Panc1 (cell line): Measurements from ENCODE around the gene LGALS4. TPM values are rescaled to one million over a fixed set of nuclear protein-coding genes. Genes with fewer than 3 reads are reported as not detected.

Experiments used
- ATAC-seq: fragments of 200-7000 bp; cut with Tn5 transposase; 2 replicates; pipeline ENCODE4 v1.9.1; 2020; ENCODE audit warnings: mild to moderate bottlenecking, moderate library complexity
- BruUV-seq: library from RNA; stranded (reverse); fragments of 400-500 nt; replicated peaks from 2 replicates; lab custom pipeline; 2021; lab: Mats Ljungman, UMichigan
- CTCF ChIA-PET: fragments of 300-600 bp; sonication (Branson Sonifier 250); formaldehyde crosslinking; loops from one replicate; lab custom pipeline; 2022; ENCODE audit warnings: antibody characterized with exemption; lab: Charles Lee
- POLR2A ChIA-PET: fragments of 300-600 bp; sonication (Branson Sonifier 250); formaldehyde crosslinking; loops from one replicate; lab custom pipeline; 2022; ENCODE audit warnings: antibody characterized with exemption; lab: Charles Lee
- DNase-seq: peaks from one replicate; pipeline ENCODE4 v3.0.0-alpha.2; 2010; ENCODE audit warnings: low read depth, low spot score
- H3K27ac ChIP-seq: 2 replicates; pipeline ENCODE4 v1.5.1; 2011; ENCODE audit warnings: mild to moderate bottlenecking, low read length, inconsistent platforms
- H3K27me3 ChIP-seq: fragments of 200-500 bp; sonication (Bioruptor generic); 2 replicates; pipeline ENCODE4 v1.6.0; 2014; ENCODE audit warnings: low read length, inconsistent platforms; ENCODE audit not compliant: control insufficient read depth, insufficient read depth
- H3K36me3 ChIP-seq: fragments of 200-500 bp; sonication (Bioruptor generic); 2 replicates; pipeline ENCODE4 v1.5.1; 2014; ENCODE audit warnings: inconsistent platforms, mild to moderate bottlenecking, low read length, moderate library complexity; ENCODE audit not compliant: control insufficient read depth, insufficient read depth
- H3K4me1 ChIP-seq: 2 replicates; pipeline ENCODE4 v1.5.1; 2011; ENCODE audit warnings: inconsistent platforms, mild to moderate bottlenecking, low read length, moderate library complexity; ENCODE audit not compliant: control insufficient read depth, insufficient read depth
- H3K4me3 ChIP-seq, 2 experiments: 2 replicates each; pipeline ENCODE4 v1.5.1; 2011 to 2012; ENCODE audit warnings: low read depth in 2 of 2, low read length in 2 of 2, mild to moderate bottlenecking in 2 of 2, inconsistent platforms in 1 of 2, moderate library complexity in 1 of 2
- H3K9me3 ChIP-seq: fragments of 200-500 bp; sonication (Bioruptor generic); 2 replicates; pipeline ENCODE4 v1.5.1; 2014; ENCODE audit warnings: low read depth, mild to moderate bottlenecking, inconsistent platforms, low read length, moderate library complexity; ENCODE audit not compliant: control insufficient read depth, insufficient read depth
- POLR2AphosphoS5 ChIP-seq: IDR thresholded peaks from 2 replicates; pipeline ENCODE4 v1.6.1; 2012; ENCODE audit warnings: mild to moderate bottlenecking, low read depth, low read length, moderate library complexity
- REST ChIP-seq, 2 experiments: IDR thresholded peaks; 2 replicates each; pipeline ENCODE4 v1.6.1; 2011 to 2012; ENCODE audit warnings: low read depth in 2 of 2, control low read depth in 1 of 2, low read length in 1 of 2, mild to moderate bottlenecking in 1 of 2, moderate library complexity in 1 of 2; ENCODE audit not compliant: insufficient read depth in 1 of 2
- SIN3A ChIP-seq: IDR thresholded peaks from 2 replicates; pipeline ENCODE4 v1.6.1; 2012; ENCODE audit warnings: low read depth, mild to moderate bottlenecking, low read length, moderate library complexity, borderline replicate concordance; ENCODE audit not compliant: insufficient read depth
- TCF7L2 ChIP-seq: IDR thresholded peaks from 2 replicates; pipeline ENCODE4 v1.6.1; 2011; ENCODE audit warnings: mild to moderate bottlenecking, low read depth, low read length, inconsistent platforms
- in situ Hi-C: cut with HindIII; loops from 2 replicates; pipeline ENCODE4 v1.10.0; 2016; ENCODE audit warnings: low sequenced_read_pairs, low pct_unique_long_range_greater_than_20kb
- intact Hi-C: fragments of 100-400 bp; cut with micrococcal nuclease; formaldehyde crosslinking; loops from one replicate; pipeline ENCODE4 v1.10.0; 2022; ENCODE audit not compliant: unreplicated experiment
- total RNA-seq: library from RNA; stranded (reverse); gene quantifications from one replicate; pipeline ENCODE4 v1.2.1, GENCODE V29; 2021; ENCODE audit not compliant: unreplicated experiment
- TF ChIP-seq, protein P1 (sequence below): fragments of 450-650 bp; IDR thresholded peaks from 2 replicates; pipeline ENCODE4 v1.5.1; 2017; ENCODE audit warnings: mild to moderate bottlenecking

Gene LGALS4
- total RNA-seq, 1 experiment from 2014 or later = 3.9 TPM

DNA sequence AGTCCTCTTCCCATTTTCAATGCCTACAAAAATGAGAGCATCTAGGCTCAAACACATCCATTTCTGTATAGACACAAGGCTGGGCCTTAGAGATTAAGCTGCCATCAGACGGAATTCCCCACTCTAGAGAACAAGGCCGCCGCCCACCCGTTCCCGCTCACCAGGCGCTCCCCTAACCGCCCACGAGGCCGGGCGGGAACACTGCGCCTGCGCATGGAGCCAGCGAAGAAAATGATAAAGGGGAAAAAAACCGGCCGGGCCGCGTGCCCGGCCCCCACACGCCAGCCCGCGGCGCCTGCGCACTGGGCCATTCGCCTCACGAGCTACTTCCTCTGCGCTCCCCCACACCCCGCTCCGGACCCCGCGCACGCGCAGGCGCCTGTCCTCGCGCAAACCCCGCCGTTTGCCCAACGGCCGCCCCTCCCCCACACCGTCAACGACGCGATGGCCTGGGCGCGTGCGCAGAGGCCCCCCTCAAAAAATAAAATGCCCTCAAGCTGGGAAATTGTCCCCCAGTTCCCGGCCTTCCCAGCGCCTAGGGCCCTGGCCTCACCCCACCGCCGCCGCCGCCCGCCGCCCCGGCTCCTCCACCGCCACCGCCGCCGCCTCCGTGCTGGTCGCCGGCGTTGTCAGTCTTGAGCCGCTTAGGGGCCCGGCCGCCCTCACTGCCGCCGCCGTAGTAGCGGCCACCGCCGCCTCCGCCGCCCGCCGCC, 36.6 kb upstream of the LGALS4 start:
- H3K36me3 ChIP-seq = peaks cover 36% of the 10 kb centered on the region
- H3K4me1 ChIP-seq = peaks cover 53% of the 10 kb centered on the region
- ChIA-PET POLR2A (interaction anchor here (0.5 to 1.5 kb wide), 27 partner anchors 9 to 947 kb away, joined by 3 to 30 read pairs (median 4); partner anchors contain the start of genes ECH1, MRPS12, NFKBIB and SARS2), CTCF (interaction anchor here (0.5 to 1.0 kb wide), 9 partner anchors 9 to 331 kb away, joined by 3 to 7 read pairs (median 4); partner anchors contain the start of genes MRPS12, NFKBIB, SARS2 and SIRT2)
- no TSS peak for BruUV-seq
- in situ Hi-C loops (loop anchor here (10.0 kb wide), 1 partner anchor 85 kb away; the partner anchor contains the start of genes MRPS12 and SARS2), intact Hi-C loops (loop anchor here (1.0 kb wide), 1 partner anchor 81 kb away; the partner anchor contains the start of genes MRPS12 and SARS2)
- ATAC-seq = peak; percentile 39
- peak overlapping the region; percentile 57 to 68 for H3K4me3 ChIP-seq
- peak overlapping the region; percentile 99 for H3K27ac ChIP-seq
- DNase-seq = peak; percentile 99
- TF ChIP-seq TCF7L2 = peak; percentile 97
- TF ChIP-seq SIN3A = no peak
- no peaks in the 10 kb centered on the region for H3K9me3 ChIP-seq
- H3K27me3 ChIP-seq = no peaks in the 10 kb centered on the region

- POLR2A ChIA-PET = interaction anchor here (0.5 to 1.5 kb wide), 22 partner anchors 9 to 378 kb away, joined by 3 to 30 read pairs (median 3); partner anchors contain the start of genes ECH1, MRPS12, NFKBIB and SARS2
- intact Hi-C loops = loop anchor here (1.0 kb wide), 1 partner anchor 82 kb away; the partner anchor contains the start of genes MRPS12 and SARS2
- in situ Hi-C loops = loop anchor here (10.0 kb wide), 1 partner anchor 86 kb away; the partner anchor contains the start of genes MRPS12 and SARS2
Observed at GRCh38 chr19:38848299-38849146, 35.8 kb upstream of the LGALS4 start.

More at GRCh38 chr19:38848299-38849146, 35.8 kb upstream of the LGALS4 start:
- H3K9me3 ChIP-seq = no peaks in the 10 kb centered on the region
- H3K27ac ChIP-seq = peak overlapping the region; percentile 99
- CTCF ChIA-PET = interaction anchor here (0.5 to 1.0 kb wide), 8 partner anchors 8 to 330 kb away, joined by 3 to 7 read pairs (median 4); partner anchors contain the start of genes MRPS12, NFKBIB, SARS2 and SIRT2
- ATAC-seq = no peak
- no peak for DNase-seq
- peak overlapping the region; percentile 57 to 68 for H3K4me3 ChIP-seq
- TSS peak; percentile 82 for BruUV-seq
- no peak for TF ChIP-seq REST (IDR thresholded peaks at IDR 0.05; ENCODE audit: insufficient read depth in 1 of 2, low read depth in 2 of 2, low read length in 1 of 2)
- TF ChIP-seq SIN3A = no peak
- TF ChIP-seq POLR2AphosphoS5 = no peak
- no peak for TF ChIP-seq TCF7L2
- TF ChIP-seq, protein P1, sequence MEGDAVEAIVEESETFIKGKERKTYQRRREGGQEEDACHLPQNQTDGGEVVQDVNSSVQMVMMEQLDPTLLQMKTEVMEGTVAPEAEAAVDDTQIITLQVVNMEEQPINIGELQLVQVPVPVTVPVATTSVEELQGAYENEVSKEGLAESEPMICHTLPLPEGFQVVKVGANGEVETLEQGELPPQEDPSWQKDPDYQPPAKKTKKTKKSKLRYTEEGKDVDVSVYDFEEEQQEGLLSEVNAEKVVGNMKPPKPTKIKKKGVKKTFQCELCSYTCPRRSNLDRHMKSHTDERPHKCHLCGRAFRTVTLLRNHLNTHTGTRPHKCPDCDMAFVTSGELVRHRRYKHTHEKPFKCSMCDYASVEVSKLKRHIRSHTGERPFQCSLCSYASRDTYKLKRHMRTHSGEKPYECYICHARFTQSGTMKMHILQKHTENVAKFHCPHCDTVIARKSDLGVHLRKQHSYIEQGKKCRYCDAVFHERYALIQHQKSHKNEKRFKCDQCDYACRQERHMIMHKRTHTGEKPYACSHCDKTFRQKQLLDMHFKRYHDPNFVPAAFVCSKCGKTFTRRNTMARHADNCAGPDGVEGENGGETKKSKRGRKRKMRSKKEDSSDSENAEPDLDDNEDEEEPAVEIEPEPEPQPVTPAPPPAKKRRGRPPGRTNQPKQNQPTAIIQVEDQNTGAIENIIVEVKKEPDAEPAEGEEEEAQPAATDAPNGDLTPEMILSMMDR = no peak
- H3K4me1 ChIP-seq = peaks cover 58% of the 10 kb centered on the region
- peaks cover 44% of the 10 kb centered on the region for H3K36me3 ChIP-seq
- no peaks in the 10 kb centered on the region for H3K27me3 ChIP-seq
